HG02610 (cell line): Measurements from ENCODE around the gene SST.
A peak's percentile ranks its signal among the peaks of the same experiment; 100 is the strongest.

Experiments used
- ATAC-seq: cut with Tn5 transposase; IDR thresholded peaks from one replicate; pipeline ENCODE4 v1.9.1; 2021; ENCODE audit warnings: mild to moderate bottlenecking, moderate library complexity; ENCODE audit not compliant: unreplicated experiment

Gene SST

GRCh38 chr3:187669675-187670504 is at the start of gene SST:
SST (minus strand) TSS chr3:187670394; CDS start chr3:187670291, 103 bp downstream.
- ATAC-seq, result no peak

- ATAC-seq, result no peak
Measured at GRCh38 chr3:187719628-187720336, 49.6 kb upstream of the SST start.

GRCh38 chr3:187718802-187719201 is 48.6 kb upstream of the SST start:
- ATAC-seq, result no peak

GRCh38 chr3:187717572-187717971 is 47.4 kb upstream of the SST start:
- no peak for ATAC-seq

- peak; percentile 82 for ATAC-seq
Measured at GRCh38 chr3:187714404-187714979, 44.3 kb upstream of the SST start.

- ATAC-seq, result no peak
Measured at GRCh38 chr3:187713504-187713903, 43.3 kb upstream of the SST start.

- no peak for ATAC-seq
Measured at GRCh38 chr3:187709155-187709554, 39.0 kb upstream of the SST start.

GRCh38 chr3:187708696-187709095 is 38.5 kb upstream of the SST start:
- ATAC-seq, result no peak

GRCh38 chr3:187706971-187707370 is 36.8 kb upstream of the SST start:
- ATAC-seq, result no peak

GRCh38 chr3:187705164-187705563 is 35.0 kb upstream of the SST start:
- no peak for ATAC-seq

- ATAC-seq, result no peak
Measured at GRCh38 chr3:187702507-187703033, 32.4 kb upstream of the SST start, which contains the start of gene RTP2. RTP2 (minus strand) TSS chr3:187702557; CDS start chr3:187702128, 429 bp downstream.

- no peak for ATAC-seq
Measured at GRCh38 chr3:187700249-187700648, 30.1 kb upstream of the SST start.

GRCh38 chr3:187698499-187699399 is 28.6 kb upstream of the SST start:
- no peak for ATAC-seq

- ATAC-seq, result no peak
Measured at GRCh38 chr3:187696021-187696420, 25.8 kb upstream of the SST start.

GRCh38 chr3:187695449-187695848 is 25.3 kb upstream of the SST start:
- ATAC-seq, result no peak

- ATAC-seq, result no peak
Measured at GRCh38 chr3:187694801-187695200, 24.6 kb upstream of the SST start.

- ATAC-seq, result no peak
Measured at GRCh38 chr3:187693431-187693830, 23.2 kb upstream of the SST start.

- no peak for ATAC-seq
Measured at GRCh38 chr3:187689984-187690383, 19.8 kb upstream of the SST start.

- no peak for ATAC-seq
Measured at GRCh38 chr3:187686621-187687273, 16.6 kb upstream of the SST start.

- ATAC-seq, result no peak
Measured at GRCh38 chr3:187685948-187686347, 15.8 kb upstream of the SST start.
